ENCODE results near the gene MAGIX. TPM values are rescaled to one million over a fixed set of nuclear protein-coding genes. Genes with fewer than 3 reads are reported as not detected.
"Not testable (repeated sequence)": the region's sequence is repeated elsewhere in the genome, so short reads cannot be mapped to it uniquely, and the experiment has no call there.

The MAGIX gene
- total and polyA plus RNA-seq, 2 experiments from 2014 or later = 0.66 to 0.83 TPM

GRCh38 chrX:49172280-49172780 lies 9.8 kb downstream of the MAGIX start (continued):
- TF ChIP-seq, protein P1, sequence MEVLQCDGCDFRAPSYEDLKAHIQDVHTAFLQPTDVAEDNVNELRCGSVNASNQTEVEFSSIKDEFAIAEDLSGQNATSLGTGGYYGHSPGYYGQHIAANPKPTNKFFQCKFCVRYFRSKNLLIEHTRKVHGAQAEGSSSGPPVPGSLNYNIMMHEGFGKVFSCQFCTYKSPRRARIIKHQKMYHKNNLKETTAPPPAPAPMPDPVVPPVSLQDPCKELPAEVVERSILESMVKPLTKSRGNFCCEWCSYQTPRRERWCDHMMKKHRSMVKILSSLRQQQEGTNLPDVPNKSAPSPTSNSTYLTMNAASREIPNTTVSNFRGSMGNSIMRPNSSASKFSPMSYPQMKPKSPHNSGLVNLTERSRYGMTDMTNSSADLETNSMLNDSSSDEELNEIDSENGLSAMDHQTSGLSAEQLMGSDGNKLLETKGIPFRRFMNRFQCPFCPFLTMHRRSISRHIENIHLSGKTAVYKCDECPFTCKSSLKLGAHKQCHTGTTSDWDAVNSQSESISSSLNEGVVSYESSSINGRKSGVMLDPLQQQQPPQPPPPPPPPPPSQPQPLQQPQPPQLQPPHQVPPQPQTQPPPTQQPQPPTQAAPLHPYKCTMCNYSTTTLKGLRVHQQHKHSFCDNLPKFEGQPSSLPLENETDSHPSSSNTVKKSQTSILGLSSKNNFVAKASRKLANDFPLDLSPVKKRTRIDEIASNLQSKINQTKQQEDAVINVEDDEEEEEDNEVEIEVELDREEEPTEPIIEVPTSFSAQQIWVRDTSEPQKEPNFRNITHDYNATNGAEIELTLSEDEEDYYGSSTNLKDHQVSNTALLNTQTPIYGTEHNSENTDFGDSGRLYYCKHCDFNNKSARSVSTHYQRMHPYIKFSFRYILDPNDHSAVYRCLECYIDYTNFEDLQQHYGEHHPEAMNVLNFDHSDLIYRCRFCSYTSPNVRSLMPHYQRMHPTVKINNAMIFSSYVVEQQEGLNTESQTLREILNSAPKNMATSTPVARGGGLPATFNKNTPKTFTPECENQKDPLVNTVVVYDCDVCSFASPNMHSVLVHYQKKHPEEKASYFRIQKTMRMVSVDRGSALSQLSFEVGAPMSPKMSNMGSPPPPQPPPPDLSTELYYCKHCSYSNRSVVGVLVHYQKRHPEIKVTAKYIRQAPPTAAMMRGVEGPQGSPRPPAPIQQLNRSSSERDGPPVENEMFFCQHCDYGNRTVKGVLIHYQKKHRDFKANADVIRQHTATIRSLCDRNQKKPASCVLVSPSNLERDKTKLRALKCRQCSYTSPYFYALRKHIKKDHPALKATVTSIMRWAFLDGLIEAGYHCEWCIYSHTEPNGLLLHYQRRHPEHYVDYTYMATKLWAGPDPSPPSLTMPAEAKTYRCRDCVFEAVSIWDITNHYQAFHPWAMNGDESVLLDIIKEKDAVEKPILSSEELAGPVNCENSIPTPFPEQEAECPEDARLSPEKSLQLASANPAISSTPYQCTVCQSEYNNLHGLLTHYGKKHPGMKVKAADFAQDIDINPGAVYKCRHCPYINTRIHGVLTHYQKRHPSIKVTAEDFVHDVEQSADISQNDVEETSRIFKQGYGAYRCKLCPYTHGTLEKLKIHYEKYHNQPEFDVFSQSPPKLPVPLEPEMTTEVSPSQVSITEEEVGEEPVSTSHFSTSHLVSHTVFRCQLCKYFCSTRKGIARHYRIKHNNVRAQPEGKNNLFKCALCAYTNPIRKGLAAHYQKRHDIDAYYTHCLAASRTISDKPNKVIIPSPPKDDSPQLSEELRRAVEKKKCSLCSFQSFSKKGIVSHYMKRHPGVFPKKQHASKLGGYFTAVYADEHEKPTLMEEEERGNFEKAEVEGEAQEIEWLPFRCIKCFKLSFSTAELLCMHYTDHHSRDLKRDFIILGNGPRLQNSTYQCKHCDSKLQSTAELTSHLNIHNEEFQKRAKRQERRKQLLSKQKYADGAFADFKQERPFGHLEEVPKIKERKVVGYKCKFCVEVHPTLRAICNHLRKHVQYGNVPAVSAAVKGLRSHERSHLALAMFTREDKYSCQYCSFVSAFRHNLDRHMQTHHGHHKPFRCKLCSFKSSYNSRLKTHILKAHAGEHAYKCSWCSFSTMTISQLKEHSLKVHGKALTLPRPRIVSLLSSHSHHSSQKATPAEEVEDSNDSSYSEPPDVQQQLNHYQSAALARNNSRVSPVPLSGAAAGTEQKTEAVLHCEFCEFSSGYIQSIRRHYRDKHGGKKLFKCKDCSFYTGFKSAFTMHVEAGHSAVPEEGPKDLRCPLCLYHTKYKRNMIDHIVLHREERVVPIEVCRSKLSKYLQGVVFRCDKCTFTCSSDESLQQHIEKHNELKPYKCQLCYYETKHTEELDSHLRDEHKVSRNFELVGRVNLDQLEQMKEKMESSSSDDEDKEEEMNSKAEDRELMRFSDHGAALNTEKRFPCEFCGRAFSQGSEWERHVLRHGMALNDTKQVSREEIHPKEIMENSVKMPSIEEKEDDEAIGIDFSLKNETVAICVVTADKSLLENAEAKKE (CRISPR knock-in tag; IDR thresholded peaks at IDR 0.05) = no peak
- TF ChIP-seq ETS1 (IDR thresholded peaks at IDR 0.05) (no peak), EZH2phosphoT487 (IDR thresholded peaks at IDR 0.05; ENCODE audit: unreplicated experiment) (no peak), JUNB (IDR thresholded peaks at IDR 0.05; ENCODE audit: unreplicated experiment) (no peak), ZNF114 (CRISPR knock-in tag; IDR thresholded peaks at IDR 0.05) (no peak)
- TF ChIP-seq, protein P2, sequence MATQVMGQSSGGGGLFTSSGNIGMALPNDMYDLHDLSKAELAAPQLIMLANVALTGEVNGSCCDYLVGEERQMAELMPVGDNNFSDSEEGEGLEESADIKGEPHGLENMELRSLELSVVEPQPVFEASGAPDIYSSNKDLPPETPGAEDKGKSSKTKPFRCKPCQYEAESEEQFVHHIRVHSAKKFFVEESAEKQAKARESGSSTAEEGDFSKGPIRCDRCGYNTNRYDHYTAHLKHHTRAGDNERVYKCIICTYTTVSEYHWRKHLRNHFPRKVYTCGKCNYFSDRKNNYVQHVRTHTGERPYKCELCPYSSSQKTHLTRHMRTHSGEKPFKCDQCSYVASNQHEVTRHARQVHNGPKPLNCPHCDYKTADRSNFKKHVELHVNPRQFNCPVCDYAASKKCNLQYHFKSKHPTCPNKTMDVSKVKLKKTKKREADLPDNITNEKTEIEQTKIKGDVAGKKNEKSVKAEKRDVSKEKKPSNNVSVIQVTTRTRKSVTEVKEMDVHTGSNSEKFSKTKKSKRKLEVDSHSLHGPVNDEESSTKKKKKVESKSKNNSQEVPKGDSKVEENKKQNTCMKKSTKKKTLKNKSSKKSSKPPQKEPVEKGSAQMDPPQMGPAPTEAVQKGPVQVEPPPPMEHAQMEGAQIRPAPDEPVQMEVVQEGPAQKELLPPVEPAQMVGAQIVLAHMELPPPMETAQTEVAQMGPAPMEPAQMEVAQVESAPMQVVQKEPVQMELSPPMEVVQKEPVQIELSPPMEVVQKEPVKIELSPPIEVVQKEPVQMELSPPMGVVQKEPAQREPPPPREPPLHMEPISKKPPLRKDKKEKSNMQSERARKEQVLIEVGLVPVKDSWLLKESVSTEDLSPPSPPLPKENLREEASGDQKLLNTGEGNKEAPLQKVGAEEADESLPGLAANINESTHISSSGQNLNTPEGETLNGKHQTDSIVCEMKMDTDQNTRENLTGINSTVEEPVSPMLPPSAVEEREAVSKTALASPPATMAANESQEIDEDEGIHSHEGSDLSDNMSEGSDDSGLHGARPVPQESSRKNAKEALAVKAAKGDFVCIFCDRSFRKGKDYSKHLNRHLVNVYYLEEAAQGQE (IDR thresholded peaks at IDR 0.05; ENCODE audit: unreplicated experiment) = no peak

GRCh38 chrX:49173544-49173943 lies 11.0 kb downstream of the MAGIX start:
- DNase-seq (ENCODE audit: low spot score); H3K36me3 ChIP-seq (ENCODE audit: insufficient read depth); H3K4me1 ChIP-seq (ENCODE audit: insufficient read depth); H3K9me2 ChIP-seq (ENCODE audit: insufficient read depth); H2AFZ ChIP-seq; H3F3A ChIP-seq (replicated peaks; ENCODE audit: low read depth); H3K27ac Mint-ChIP-seq; ATAC-seq; H3K4me2 ChIP-seq; H3K4me3 Mint-ChIP-seq; H4K20me1 ChIP-seq (replicated peaks; ENCODE audit: insufficient read depth); H3K79me2 ChIP-seq (replicated peaks; ENCODE audit: insufficient read depth); H3K27ac ChIP-seq (ENCODE audit: low read depth); H3K9me3 Mint-ChIP-seq; H3K4me3 ChIP-seq: not testable (repeated sequence)
- peaks cover 15% of the 10 kb centered on the region; the same call in 1 of the 3 replicates for H3K36me3 Mint-ChIP-seq (ENCODE audit: low read depth)
- peaks cover 14% of the 10 kb centered on the region for H3K4me1 Mint-ChIP-seq
- peaks cover 41% of the 10 kb centered on the region for H3K27me3 ChIP-seq (ENCODE audit: insufficient read depth)
- H3K27me3 Mint-ChIP-seq (ENCODE audit: insufficient read depth, low read depth, poor library complexity) = peaks cover 17% of the 10 kb centered on the region
